Right cardiac atrium (tissue), 5 donors: ENCODE measurements around the gene ALPK1. TPM values are rescaled to one million over a fixed set of nuclear protein-coding genes. Genes with fewer than 3 reads are reported as not detected.
"Not testable (repeated sequence)": the region's sequence is repeated elsewhere in the genome, so short reads cannot be mapped to it uniquely, and the experiment has no call there.

Experiments
- ATAC-seq, 2 donors: fragments of 200-7000 bp; cut with Tn5 transposase; one replicate each; pipeline versions ENCODE4 v1.8.0 to v1.9.1; 2020; ENCODE audit warnings: moderate library complexity in 2 of 2, mild to moderate bottlenecking in 1 of 2
- DNase-seq, 3 donors: peaks; one replicate each; pipeline ENCODE4 v3.0.0-alpha.2; 2020
- H3K27ac ChIP-seq: one replicate; pipeline ENCODE4 v1.5.1; 2013; ENCODE audit warnings: mild to moderate bottlenecking, low read length, control low read depth, moderate library complexity
- H3K27me3 ChIP-seq: one replicate; pipeline ENCODE4 v1.6.1; 2013; ENCODE audit not compliant: control insufficient read depth, insufficient read depth
- H3K4me1 ChIP-seq: one replicate; pipeline ENCODE4 v1.6.1; 2013; ENCODE audit warnings: low read length; ENCODE audit not compliant: control insufficient read depth, insufficient read depth
- H3K4me3 ChIP-seq: one replicate; pipeline ENCODE4 v1.5.1; 2013; ENCODE audit warnings: low read length, control low read depth
- H3K9me3 ChIP-seq: one replicate; pipeline ENCODE4 v1.6.1; 2013; ENCODE audit warnings: low read length; ENCODE audit not compliant: control insufficient read depth
- WGBS: extraction: QIAGEN DNeasy Blood & Tissue Kit; methylation state at CpG from one replicate; pipeline ENCODE4 v1.1.7; 2013; 5-methylcytosine and 5-hydroxymethylcytosine counted together
- intact Hi-C, 4 donors: fragments of 100-400 bp; cut with DNase I; formaldehyde crosslinking; loops; one replicate each; pipeline versions ENCODE4 v1.11.0 to v1.14.0; 2022 to 2023
- polyA plus RNA-seq: library from polyadenylated mRNA; stranded (reverse); fragments of 200-250 nt; gene quantifications from one replicate; pipeline ENCODE4 v1.2.3, GENCODE V29; 2013
- total RNA-seq, 4 donors: library from RNA; stranded (reverse); fragmentation: NEBNext Ultra II Directional; extraction: Animal tissue kit (Norgen Biotek cat#: 25700); gene quantifications; one replicate each; pipeline ENCODE4 v1.2.1, GENCODE V29; 2021
- donor health status: healthy with polysubstance abuse.
- donor health status: DM: no; HTN: yes; CAD: no.
- donor health status: DM: no; HTN: no; CAD: no.
- donor health status: DM: no; HTN: yes; CAD: no; lungs with severe emphysema.
- donor health status: DM: yes; HTN: yes; CAD: no.

The ALPK1 gene
- total and polyA plus RNA-seq, 5 donors, result 2.6 to 8.9 (median 7.9) TPM

DNA sequence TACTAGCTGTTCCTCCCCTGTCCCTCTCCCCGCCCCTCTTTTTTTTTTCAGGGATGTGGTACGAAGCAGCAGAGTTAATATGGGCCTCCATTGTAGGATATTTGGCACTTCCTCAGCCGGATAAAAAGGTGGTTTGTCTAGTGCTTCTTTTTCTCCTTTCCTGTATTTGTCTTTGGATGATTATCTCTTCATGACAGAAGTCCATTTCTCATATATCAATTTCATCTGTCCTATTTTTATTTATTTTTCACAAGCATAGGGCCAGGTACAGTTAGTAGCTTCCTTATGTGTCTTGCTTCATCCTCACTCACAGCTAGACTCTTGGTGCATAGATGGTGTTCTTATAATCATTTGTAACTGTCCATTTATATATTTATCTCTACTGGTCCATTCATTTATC lies 129.2 kb downstream of the ALPK1 start:
- Histone ChIP-seq H3K4me1 (no peaks in the 10 kb centered on the region), H3K9me3 (no peaks in the 10 kb centered on the region), H3K27ac (no peak overlapping the region), H3K4me3 (no peak overlapping the region), H3K27me3 (no peaks in the 10 kb centered on the region)
- DNase-seq (no peak), ATAC-seq (no peak)
- intact Hi-C loops, result no loop called here
- WGBS, result 81% methylated on average over 3 of the region's 3 CpGs

DNA sequence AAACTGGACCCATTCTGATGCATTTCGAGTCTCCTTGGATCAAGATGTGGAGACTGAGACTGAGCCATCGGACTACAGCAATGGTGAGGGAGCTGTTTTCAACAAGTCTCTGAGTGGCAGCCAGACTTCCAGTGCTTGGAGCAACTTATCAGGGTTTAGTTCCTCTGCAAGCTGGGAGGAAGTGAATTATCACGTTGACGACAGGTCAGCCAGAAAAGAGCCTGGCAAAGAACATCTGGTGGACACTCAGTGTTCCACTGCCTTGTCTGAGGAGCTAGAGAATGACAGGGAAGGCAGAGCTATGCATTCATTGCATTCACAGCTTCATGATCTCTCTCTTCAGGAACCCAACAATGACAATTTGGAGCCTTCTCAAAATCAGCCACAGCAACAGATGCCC lies 134.0 kb downstream of the ALPK1 start:
- H3K27me3 ChIP-seq, result no peaks in the 10 kb centered on the region
- H3K9me3 ChIP-seq, result no peaks in the 10 kb centered on the region
- intact Hi-C loops, result no loop called here
- no peak for DNase-seq
- H3K4me1 ChIP-seq, result no peaks in the 10 kb centered on the region
- no peak overlapping the region for H3K27ac ChIP-seq
- H3K4me3 ChIP-seq, result no peak overlapping the region
- ATAC-seq, result peak in 1 of 2 donors; percentile 75
- 23% methylated on average over 4 of the region's 4 CpGs for WGBS

DNA sequence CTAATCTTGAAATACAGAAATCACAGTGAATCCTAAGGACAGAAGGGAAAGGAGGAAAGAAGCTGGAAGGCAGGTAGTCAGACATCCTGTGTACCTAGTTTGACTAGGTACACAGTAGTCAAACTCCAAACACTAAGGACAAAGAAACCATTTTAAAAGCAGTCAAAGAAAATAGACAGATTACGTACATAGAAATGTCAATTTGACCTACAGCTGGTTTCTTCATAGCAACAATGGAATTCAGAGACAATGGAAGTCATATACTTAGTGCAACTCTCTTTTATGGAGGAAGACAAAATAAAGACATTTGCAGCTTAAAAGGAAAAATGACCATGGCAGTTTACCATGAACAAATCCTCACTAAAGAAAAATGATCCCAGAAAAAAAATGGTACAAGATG lies 139.8 kb downstream of the ALPK1 start:
- H3K4me3 ChIP-seq, result no peak overlapping the region
- ATAC-seq (no peak), DNase-seq (no peak)
- H3K9me3 ChIP-seq, result no peaks in the 10 kb centered on the region
- no peak overlapping the region for H3K27ac ChIP-seq
- H3K4me1 ChIP-seq, result no peaks in the 10 kb centered on the region
- 98% methylated on average over 1 of the region's 1 CpG for WGBS
- intact Hi-C loops, result no loop called here
- no peaks in the 10 kb centered on the region for H3K27me3 ChIP-seq

DNA sequence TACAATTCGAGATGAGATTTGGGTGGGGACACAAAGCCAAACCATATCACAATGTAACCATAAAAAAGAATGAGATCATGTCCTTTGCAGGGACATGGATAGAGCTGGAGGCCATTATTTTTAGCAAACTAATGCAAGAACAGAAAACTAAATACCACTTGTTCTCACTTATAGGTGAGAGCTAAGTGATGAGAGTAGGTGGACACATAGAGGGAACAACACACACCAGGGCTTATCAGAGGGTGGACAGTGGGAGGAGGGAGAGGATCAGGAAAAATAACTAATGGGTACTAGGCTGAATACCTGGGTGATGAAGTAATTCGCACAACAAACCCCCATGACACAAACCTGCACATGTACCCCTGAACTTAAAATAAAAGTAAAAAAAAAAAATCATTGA lies 145.1 kb downstream of the ALPK1 start:
- peak; percentile 28 to 51 for ATAC-seq
- H3K4me1 ChIP-seq, H3K4me3 ChIP-seq, intact Hi-C loops, H3K9me3 ChIP-seq, H3K27ac ChIP-seq, H3K27me3 ChIP-seq, DNase-seq: not testable (repeated sequence)
- WGBS, result 80% methylated on average over 2 of the region's 2 CpGs

DNA sequence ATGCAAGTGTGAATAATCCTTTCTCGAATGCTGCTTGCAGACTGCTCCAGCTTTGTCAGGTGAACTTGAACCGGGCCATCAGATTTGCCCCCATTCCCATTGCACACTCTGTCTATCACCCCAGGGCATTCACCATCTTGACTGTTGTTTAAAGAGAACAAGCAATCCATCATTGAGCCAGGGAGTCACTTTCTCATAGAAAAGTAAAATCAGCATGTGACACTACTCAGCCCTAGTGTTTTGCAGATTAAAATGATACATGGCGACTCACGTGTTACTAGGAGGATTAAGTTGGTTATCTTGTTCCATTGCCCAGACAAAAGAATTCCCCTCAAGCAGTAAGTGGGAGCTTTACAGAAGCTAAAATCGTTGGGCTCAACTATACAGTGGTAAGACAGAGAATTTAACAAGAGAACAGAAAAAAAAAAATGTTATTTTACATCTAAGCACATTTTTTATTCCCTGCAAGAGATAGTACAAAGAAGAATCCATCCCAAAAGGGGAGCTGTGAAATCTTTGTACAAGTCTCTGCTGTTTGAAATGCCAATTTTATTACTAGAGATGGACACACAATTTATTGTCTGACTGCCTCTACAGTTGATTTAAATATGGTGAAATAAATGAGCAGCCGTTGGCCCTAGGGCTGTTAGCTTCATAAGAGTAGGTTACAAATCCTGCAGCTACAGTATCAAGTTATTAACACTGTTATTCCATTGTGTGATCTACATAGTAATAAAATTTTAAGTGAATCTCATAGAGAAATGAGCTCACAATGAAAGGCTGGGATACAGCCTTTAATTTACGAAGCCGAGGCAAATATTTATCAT lies 151.3 kb downstream of the ALPK1 start:
- intact Hi-C loops, result no loop called here
- Histone ChIP-seq H3K4me1 (no peaks in the 10 kb centered on the region), H3K27me3 (no peaks in the 10 kb centered on the region), H3K27ac (no peak overlapping the region), H3K4me3 (no peak overlapping the region), H3K9me3 (no peaks in the 10 kb centered on the region)
- ATAC-seq (no peak), DNase-seq (no peak)
- WGBS, result 71% methylated on average over 8 of the region's 8 CpGs

DNA sequence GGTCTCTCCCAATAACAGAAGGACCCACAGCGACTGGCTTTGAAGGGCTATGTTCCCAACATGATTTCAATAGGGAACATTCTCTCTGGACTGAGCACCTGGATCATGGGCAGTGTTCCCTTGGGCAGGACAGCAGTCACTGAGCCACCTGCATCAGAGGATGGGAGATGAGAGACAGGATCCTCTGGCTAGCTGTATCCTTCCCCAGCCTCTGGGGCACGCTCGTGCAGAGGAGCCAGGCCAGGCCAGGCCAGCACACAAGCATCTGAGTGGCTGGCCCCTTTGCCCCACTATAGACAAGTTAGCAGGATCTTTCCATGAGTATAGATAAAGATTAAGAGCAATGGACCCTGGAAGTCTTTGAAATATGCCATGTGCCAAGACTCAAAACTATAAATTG lies 152.5 kb downstream of the ALPK1 start:
- no peaks in the 10 kb centered on the region for H3K9me3 ChIP-seq
- H3K27ac ChIP-seq, result no peak overlapping the region
- DNase-seq (no peak), ATAC-seq (no peak)
- 88% methylated on average over 3 of the region's 3 CpGs for WGBS
- no peak overlapping the region for H3K4me3 ChIP-seq
- no peaks in the 10 kb centered on the region for H3K4me1 ChIP-seq
- intact Hi-C loops, result no loop called here
- H3K27me3 ChIP-seq, result no peaks in the 10 kb centered on the region

DNA sequence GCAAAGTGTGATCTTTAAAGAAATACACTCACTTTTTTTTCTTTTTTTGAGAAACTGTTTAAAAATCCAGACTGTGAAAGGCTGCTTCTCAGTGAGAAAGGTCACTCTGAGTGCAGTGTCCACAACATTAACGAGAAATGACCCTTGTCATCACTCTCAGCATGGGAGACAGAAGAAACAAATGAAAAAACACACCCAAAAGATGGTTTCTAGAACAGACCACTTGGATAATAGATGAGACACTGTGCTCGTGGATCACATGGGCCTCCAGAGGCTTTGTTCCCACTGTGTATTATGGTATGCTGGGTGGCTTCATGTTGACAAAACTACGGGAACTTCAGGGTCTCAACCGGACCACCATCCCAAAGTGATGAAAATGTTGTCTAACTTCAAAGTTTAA lies 153.9 kb downstream of the ALPK1 start:
- 75% methylated on average over 4 of the region's 4 CpGs for WGBS
- no peak overlapping the region for H3K4me3 ChIP-seq
- H3K4me1 ChIP-seq, result no peaks in the 10 kb centered on the region
- no peaks in the 10 kb centered on the region for H3K27me3 ChIP-seq
- intact Hi-C loops, result no loop called here
- H3K27ac ChIP-seq, result no peak overlapping the region
- ATAC-seq, result no peak
- DNase-seq, result no peak
- no peaks in the 10 kb centered on the region for H3K9me3 ChIP-seq

DNA sequence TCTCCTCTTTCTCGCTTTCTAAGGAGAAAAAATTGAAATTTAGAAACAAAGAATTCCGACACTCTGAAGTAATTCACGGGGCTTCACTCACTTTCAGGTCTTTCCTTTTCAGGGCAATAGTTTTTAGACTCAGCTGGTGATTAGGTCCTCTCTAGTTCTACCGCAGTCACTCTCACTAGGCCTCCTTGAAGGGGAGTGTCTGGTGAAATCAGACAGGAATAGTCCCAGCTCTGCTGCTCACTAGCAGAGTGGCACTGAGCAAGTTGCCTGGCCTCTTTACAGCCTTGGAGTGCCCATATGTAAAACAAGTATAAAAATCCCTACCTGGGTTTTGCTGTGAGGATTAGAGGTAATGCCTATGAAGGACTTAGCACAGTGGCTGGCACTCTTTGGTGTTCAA lies 154.7 kb downstream of the ALPK1 start:
- ATAC-seq, result no peak
- WGBS, result 66% methylated on average over 4 of the region's 4 CpGs
- no peaks in the 10 kb centered on the region for H3K4me1 ChIP-seq

DNA sequence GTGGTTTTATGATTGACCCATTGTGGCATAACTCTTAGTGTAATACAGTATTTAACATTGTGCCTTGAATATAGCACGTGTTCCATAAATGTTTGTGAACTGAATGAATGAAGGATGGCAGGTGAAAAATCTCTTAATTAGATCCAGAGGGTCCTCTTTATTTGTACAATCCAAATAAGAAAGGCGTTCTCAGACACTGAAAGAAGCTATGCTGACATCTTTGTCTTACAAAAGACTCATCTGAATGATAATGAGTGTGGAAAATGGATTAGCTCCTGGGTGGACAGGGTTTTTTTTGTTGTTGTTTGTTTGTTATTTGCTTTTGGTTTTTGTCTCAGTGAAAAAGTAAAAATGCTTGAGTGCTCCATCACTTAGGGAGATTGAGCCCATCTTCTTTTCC lies 156.2 kb downstream of the ALPK1 start:
- Histone ChIP-seq H3K4me1 (no peaks in the 10 kb centered on the region), H3K27me3 (no peaks in the 10 kb centered on the region), H3K9me3 (no peaks in the 10 kb centered on the region), H3K27ac (no peak overlapping the region), H3K4me3 (no peak overlapping the region)
- DNase-seq, result no peak
- no peak for ATAC-seq
- WGBS, result 60% methylated on average over 2 of the region's 2 CpGs
- intact Hi-C loops, result no loop called here

More for the DNA sequence above, 154.7 kb downstream of the ALPK1 start:
- no peaks in the 10 kb centered on the region for H3K27me3 ChIP-seq
- intact Hi-C loops, result no loop called here
- H3K27ac ChIP-seq, result no peak overlapping the region
- no peak overlapping the region for H3K4me3 ChIP-seq
- H3K9me3 ChIP-seq, result no peaks in the 10 kb centered on the region
- DNase-seq, result no peak

DNA sequence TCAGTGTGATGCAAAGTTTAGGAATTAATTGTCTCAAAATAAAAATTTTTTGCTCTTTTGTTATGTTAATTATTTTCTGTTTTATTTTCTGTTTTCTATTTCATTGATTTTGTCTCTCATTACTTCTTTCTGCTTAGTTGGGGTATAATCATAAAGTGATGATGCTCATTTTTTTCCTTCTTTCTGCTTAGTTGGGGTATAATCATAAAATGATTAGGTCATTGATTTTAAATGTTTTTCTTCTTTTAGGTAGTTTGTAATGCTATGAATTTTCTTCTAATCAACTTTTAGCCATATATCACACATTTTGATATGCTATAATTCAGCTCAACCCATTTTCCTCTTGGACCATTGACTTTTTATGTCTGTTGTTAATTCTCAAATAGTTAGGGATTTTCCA lies 175.1 kb downstream of the ALPK1 start:
- Histone ChIP-seq H3K27ac (no peak overlapping the region), H3K4me3 (no peak overlapping the region), H3K4me1 (no peaks in the 10 kb centered on the region), H3K9me3 (no peaks in the 10 kb centered on the region), H3K27me3 (no peaks in the 10 kb centered on the region)
- intact Hi-C loops, result no loop called here
- no peak for DNase-seq
- no peak for ATAC-seq

DNA sequence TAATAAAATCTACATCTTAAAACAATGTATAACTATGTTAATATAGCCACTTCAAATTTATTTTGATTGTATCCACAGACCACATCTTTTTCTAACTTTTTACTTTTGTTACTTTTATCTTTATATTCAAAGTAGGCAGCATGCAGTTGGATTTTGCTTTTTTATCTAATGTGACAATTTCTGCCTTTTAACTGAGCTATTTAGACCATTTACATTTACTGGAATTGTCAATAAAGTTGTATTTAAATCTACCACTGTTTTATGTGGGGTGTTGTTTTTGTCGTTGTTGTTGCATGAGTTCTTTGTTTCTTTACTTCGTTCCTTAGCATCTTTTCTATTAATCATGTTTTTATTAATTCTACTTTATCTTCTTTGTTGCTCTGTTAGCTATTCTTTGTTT lies 176.8 kb downstream of the ALPK1 start:
- DNase-seq (no peak), ATAC-seq (no peak)
- no peaks in the 10 kb centered on the region for H3K9me3 ChIP-seq
- no peaks in the 10 kb centered on the region for H3K27me3 ChIP-seq
- intact Hi-C loops, result no loop called here
- H3K4me1 ChIP-seq, result no peaks in the 10 kb centered on the region
- no peak overlapping the region for H3K4me3 ChIP-seq
- no peak overlapping the region for H3K27ac ChIP-seq
- WGBS, result 93% methylated on average over 2 of the region's 2 CpGs

DNA sequence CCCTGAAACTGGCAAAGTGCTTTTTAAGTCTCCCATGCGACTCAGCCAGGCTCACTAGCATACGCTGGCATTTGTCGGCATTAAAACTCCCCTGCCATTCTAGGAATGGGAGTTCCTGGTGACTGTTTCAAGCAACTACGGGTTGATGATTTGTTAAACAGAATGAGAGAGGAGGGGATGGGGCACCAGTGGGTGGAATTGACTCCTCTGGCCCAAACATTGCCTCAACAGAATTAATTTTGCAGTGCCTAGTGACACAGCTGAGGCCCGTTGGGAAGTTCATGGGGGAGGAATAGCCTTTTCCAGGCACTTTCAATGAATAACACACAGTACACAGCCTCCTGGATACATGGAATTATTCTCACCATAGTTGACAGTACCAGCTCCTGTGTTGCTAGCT lies 188.8 kb downstream of the ALPK1 start:
- 64% methylated on average over 5 of the region's 5 CpGs for WGBS
- Histone ChIP-seq H3K4me3 (no peak overlapping the region), H3K9me3 (no peaks in the 10 kb centered on the region), H3K4me1 (no peaks in the 10 kb centered on the region), H3K27ac (no peak overlapping the region), H3K27me3 (no peaks in the 10 kb centered on the region)
- ATAC-seq (no peak), DNase-seq (no peak)
- intact Hi-C loops, result no loop called here
